ENCODE data around the gene MESD.

The MESD gene

GRCh38 chr15:80942746-80943565 is 46.7 kb downstream of the MESD start:
- Histone ChIP-seq H3K4me1 (ENCODE audit: control insufficient read depth, insufficient read depth, low read depth, low read length) (peaks cover 7% of the 10 kb centered on the region), H3K4ac (ENCODE audit: low read depth in 1 of 2, low read length in 2 of 2) (no peak overlapping the region), H3K27ac (ENCODE audit: low read length, poor library complexity, severe bottlenecking) (no peak overlapping the region), H3K36me3 (ENCODE audit: control insufficient read depth in 1 of 2, insufficient read depth in 2 of 2, low read depth in 1 of 2, low read length in 2 of 2) (peaks cover 43 to 98% of the 10 kb centered on the region in 2 experiments), H2AK5ac (ENCODE audit: low read length, severe bottlenecking) (no peak overlapping the region), H3K4me3 (ENCODE audit: insufficient read depth in 1 of 2, low read depth in 1 of 2, low read length in 2 of 2) (no peak overlapping the region), H2BK120ac (ENCODE audit: low read depth, low read length) (no peak overlapping the region), H3K14ac (ENCODE audit: low read length in 2 of 2) (no peak overlapping the region), H3K9ac (ENCODE audit: low read length) (no peak overlapping the region), H2BK5ac (ENCODE audit: low read depth, low read length, poor library complexity, severe bottlenecking) (no peak overlapping the region), H3K27me3 (ENCODE audit: control insufficient read depth in 1 of 2, insufficient read depth in 1 of 2, low read length in 2 of 2) (no peaks in the 10 kb centered on the region), H2BK15ac (ENCODE audit: low read depth, poor library complexity, severe bottlenecking) (no peak overlapping the region), H3K23ac (ENCODE audit: low read length in 2 of 2) (no peak overlapping the region), H2AFZ (ENCODE audit: low read depth, low read length) (no peak overlapping the region), H3K4me2 (ENCODE audit: low read length, poor library complexity, severe bottlenecking) (no peak overlapping the region), H3K9me3 (ENCODE audit: control insufficient read depth, low read length) (no peaks in the 10 kb centered on the region), H4K91ac (ENCODE audit: low read length) (no peak overlapping the region), H3K79me1 (replicated peaks; ENCODE audit: low read length, poor library complexity, severe bottlenecking) (no peaks in the 10 kb centered on the region), H4K8ac (ENCODE audit: low read length) (no peak overlapping the region), H3K18ac (ENCODE audit: low read depth in 1 of 2, low read length in 2 of 2) (no peak overlapping the region), H2BK12ac (ENCODE audit: low read length in 2 of 2) (no peak overlapping the region)
- WGBS = 94% methylated on average over 16 of the region's 16 CpGs
- DNase-seq = no peak

- WGBS = 98% methylated on average over 6 of the region's 7 CpGs
- Histone ChIP-seq H3K9me3 (ENCODE audit: control insufficient read depth, low read length) (no peaks in the 10 kb centered on the region), H3K27ac (ENCODE audit: low read length, poor library complexity, severe bottlenecking) (no peak overlapping the region), H3K27me3 (ENCODE audit: control insufficient read depth in 1 of 2, insufficient read depth in 1 of 2, low read length in 2 of 2) (no peaks in the 10 kb centered on the region), H2BK5ac (ENCODE audit: low read depth, low read length, poor library complexity, severe bottlenecking) (no peak overlapping the region), H3K18ac (ENCODE audit: low read depth in 1 of 2, low read length in 2 of 2) (no peak overlapping the region), H2BK15ac (ENCODE audit: low read depth, poor library complexity, severe bottlenecking) (no peak overlapping the region), H3K4me1 (ENCODE audit: control insufficient read depth, insufficient read depth, low read depth, low read length) (peaks cover 7% of the 10 kb centered on the region), H4K91ac (ENCODE audit: low read length) (no peak overlapping the region), H3K9ac (ENCODE audit: low read length) (no peak overlapping the region), H2BK120ac (ENCODE audit: low read depth, low read length) (no peak overlapping the region), H2AFZ (ENCODE audit: low read depth, low read length) (no peak overlapping the region), H3K4me2 (ENCODE audit: low read length, poor library complexity, severe bottlenecking) (no peak overlapping the region), H3K4ac (ENCODE audit: low read depth in 1 of 2, low read length in 2 of 2) (no peak overlapping the region), H2AK5ac (ENCODE audit: low read length, severe bottlenecking) (no peak overlapping the region), H3K79me1 (replicated peaks; ENCODE audit: low read length, poor library complexity, severe bottlenecking) (no peaks in the 10 kb centered on the region), H2BK12ac (ENCODE audit: low read length in 2 of 2) (no peak overlapping the region), H3K14ac (ENCODE audit: low read length in 2 of 2) (no peak overlapping the region), H3K23ac (ENCODE audit: low read length in 2 of 2) (no peak overlapping the region), H3K4me3 (ENCODE audit: insufficient read depth in 1 of 2, low read depth in 1 of 2, low read length in 2 of 2) (no peak overlapping the region), H3K36me3 (ENCODE audit: control insufficient read depth in 1 of 2, insufficient read depth in 2 of 2, low read depth in 1 of 2, low read length in 2 of 2) (peaks cover 40 to 98% of the 10 kb centered on the region in 2 experiments), H4K8ac (ENCODE audit: low read length) (no peak overlapping the region)
- DNase-seq = no peak
Measured at GRCh38 chr15:80942266-80942665, 47.4 kb downstream of the MESD start.

- H2AFZ ChIP-seq (ENCODE audit: low read depth, low read length) = no peak overlapping the region
- no peak overlapping the region for H3K9ac ChIP-seq (ENCODE audit: low read length)
- WGBS = 98% methylated on average over 6 of the region's 6 CpGs
- H2BK5ac ChIP-seq (ENCODE audit: low read depth, low read length, poor library complexity, severe bottlenecking) = no peak overlapping the region
- no peaks in the 10 kb centered on the region for H3K9me3 ChIP-seq (ENCODE audit: control insufficient read depth, low read length)
- H2BK12ac ChIP-seq (ENCODE audit: low read length in 2 of 2) = no peak overlapping the region
- no peaks in the 10 kb centered on the region for H3K27me3 ChIP-seq (ENCODE audit: control insufficient read depth in 1 of 2, insufficient read depth in 1 of 2, low read length in 2 of 2)
- no peak overlapping the region for H2BK120ac ChIP-seq (ENCODE audit: low read depth, low read length)
- H4K91ac ChIP-seq (ENCODE audit: low read length) = no peak overlapping the region
- no peak overlapping the region for H2AK5ac ChIP-seq (ENCODE audit: low read length, severe bottlenecking)
- H3K79me1 ChIP-seq (replicated peaks; ENCODE audit: low read length, poor library complexity, severe bottlenecking) = no peaks in the 10 kb centered on the region
- no peak overlapping the region for H3K4ac ChIP-seq (ENCODE audit: low read depth in 1 of 2, low read length in 2 of 2)
- no peak overlapping the region for H3K4me3 ChIP-seq (ENCODE audit: insufficient read depth in 1 of 2, low read depth in 1 of 2, low read length in 2 of 2)
- no peak overlapping the region for H2BK15ac ChIP-seq (ENCODE audit: low read depth, poor library complexity, severe bottlenecking)
- no peak overlapping the region for H3K18ac ChIP-seq (ENCODE audit: low read depth in 1 of 2, low read length in 2 of 2)
- no peak overlapping the region for H3K4me2 ChIP-seq (ENCODE audit: low read length, poor library complexity, severe bottlenecking)
- no peak overlapping the region for H3K14ac ChIP-seq (ENCODE audit: low read length in 2 of 2)
- H3K23ac ChIP-seq (ENCODE audit: low read length in 2 of 2) = no peak overlapping the region
- no peak for DNase-seq
- peaks cover 36 to 98% of the 10 kb centered on the region in 2 experiments for H3K36me3 ChIP-seq (ENCODE audit: control insufficient read depth in 1 of 2, insufficient read depth in 2 of 2, low read depth in 1 of 2, low read length in 2 of 2)
- peaks cover 7% of the 10 kb centered on the region for H3K4me1 ChIP-seq (ENCODE audit: control insufficient read depth, insufficient read depth, low read depth, low read length)
- no peak overlapping the region for H3K27ac ChIP-seq (ENCODE audit: low read length, poor library complexity, severe bottlenecking)
- H4K8ac ChIP-seq (ENCODE audit: low read length) = no peak overlapping the region
Measured at GRCh38 chr15:80940851-80941250, 48.8 kb downstream of the MESD start.

GRCh38 chr15:80940331-80940730 is 49.3 kb downstream of the MESD start:
- WGBS = 94% methylated on average over 4 of the region's 4 CpGs
- H3K36me3 ChIP-seq (ENCODE audit: control insufficient read depth in 1 of 2, insufficient read depth in 2 of 2, low read depth in 1 of 2, low read length in 2 of 2) = peaks cover 36 to 96% of the 10 kb centered on the region in 2 experiments
- H2BK15ac ChIP-seq (ENCODE audit: low read depth, poor library complexity, severe bottlenecking) = no peak overlapping the region
- no peak overlapping the region for H3K27ac ChIP-seq (ENCODE audit: low read length, poor library complexity, severe bottlenecking)
- no peak overlapping the region for H2AFZ ChIP-seq (ENCODE audit: low read depth, low read length)
- H4K8ac ChIP-seq (ENCODE audit: low read length) = no peak overlapping the region
- no peaks in the 10 kb centered on the region for H3K9me3 ChIP-seq (ENCODE audit: control insufficient read depth, low read length)
- DNase-seq = no peak
- H3K4me3 ChIP-seq (ENCODE audit: insufficient read depth in 1 of 2, low read depth in 1 of 2, low read length in 2 of 2) = no peak overlapping the region
- H4K91ac ChIP-seq (ENCODE audit: low read length) = no peak overlapping the region
- no peak overlapping the region for H2BK120ac ChIP-seq (ENCODE audit: low read depth, low read length)
- H3K79me1 ChIP-seq (replicated peaks; ENCODE audit: low read length, poor library complexity, severe bottlenecking) = no peaks in the 10 kb centered on the region
- H3K27me3 ChIP-seq (ENCODE audit: control insufficient read depth in 1 of 2, insufficient read depth in 1 of 2, low read length in 2 of 2) = no peaks in the 10 kb centered on the region
- H3K23ac ChIP-seq (ENCODE audit: low read length in 2 of 2) = no peak overlapping the region
- no peak overlapping the region for H3K9ac ChIP-seq (ENCODE audit: low read length)
- H3K4ac ChIP-seq (ENCODE audit: low read depth in 1 of 2, low read length in 2 of 2) = no peak overlapping the region
- no peak overlapping the region for H3K14ac ChIP-seq (ENCODE audit: low read length in 2 of 2)
- no peak overlapping the region for H2AK5ac ChIP-seq (ENCODE audit: low read length, severe bottlenecking)
- H3K4me2 ChIP-seq (ENCODE audit: low read length, poor library complexity, severe bottlenecking) = no peak overlapping the region
- peaks cover 7% of the 10 kb centered on the region for H3K4me1 ChIP-seq (ENCODE audit: control insufficient read depth, insufficient read depth, low read depth, low read length)
- no peak overlapping the region for H2BK12ac ChIP-seq (ENCODE audit: low read length in 2 of 2)
- no peak overlapping the region for H3K18ac ChIP-seq (ENCODE audit: low read depth in 1 of 2, low read length in 2 of 2)
- no peak overlapping the region for H2BK5ac ChIP-seq (ENCODE audit: low read depth, low read length, poor library complexity, severe bottlenecking)
